Activated CD8-positive, alpha-beta T cell treated with anti-CD3 and anti-CD28 coated beads for 36 hours (primary cell): ENCODE results near the gene MYO16. TPM values are rescaled to one million over a fixed set of nuclear protein-coding genes. Genes with fewer than 3 reads are reported as not detected.

Source experiments
- ATAC-seq: fragments of 200-7000 bp; cut with Tn5 transposase; one replicate; pipeline ENCODE4 v1.10.0; 2021; ENCODE audit warnings: mild to moderate bottlenecking, moderate library complexity
- CTCF ChIA-PET: fragments of 350-600 bp; sonication (Branson Sonifier 250); formaldehyde crosslinking; loops from one replicate; lab custom pipeline; 2021; ENCODE audit warnings: antibody characterized with exemption; lab: Charles Lee
- POLR2A ChIA-PET: fragments of 350-600 bp; sonication (Branson Sonifier 250); formaldehyde crosslinking; loops from one replicate; lab custom pipeline; 2021; ENCODE audit warnings: antibody characterized with exemption; lab: Charles Lee
- DNase-seq: peaks from one replicate; pipeline ENCODE4 v3.0.0-alpha.2; 2020
- H3K27ac Mint-ChIP-seq: one replicate; pipeline ENCODE4 v1.8.0; 2021; ENCODE audit warnings: mild to moderate bottlenecking, mixed read lengths
- H3K27me3 Mint-ChIP-seq: one replicate; pipeline ENCODE4 v1.8.0; 2021; ENCODE audit warnings: mixed read lengths
- H3K36me3 Mint-ChIP-seq: one replicate; pipeline ENCODE4 v1.8.0; 2021; ENCODE audit warnings: low read depth, mixed read lengths
- H3K4me1 Mint-ChIP-seq: one replicate; pipeline ENCODE4 v1.8.0; 2021; ENCODE audit warnings: low read depth, mixed read lengths
- H3K4me3 Mint-ChIP-seq: one replicate; pipeline ENCODE4 v1.8.0; 2021; ENCODE audit warnings: mild to moderate bottlenecking, moderate library complexity, mixed read lengths
- H3K9me3 Mint-ChIP-seq: one replicate; pipeline ENCODE4 v1.8.0; 2021; ENCODE audit warnings: mixed read lengths
- intact Hi-C: fragments of 100-400 bp; cut with micrococcal nuclease; formaldehyde crosslinking; loops from one replicate; pipeline ENCODE4 v1.10.0; 2022
- total RNA-seq, 2 experiments: library from RNA; stranded (reverse); gene quantifications; one replicate each; pipeline ENCODE4 v1.2.3, GENCODE V29; 2021
- TF ChIP-seq, protein P1 (sequence below): fragments of 200-600 bp; IDR thresholded peaks from one replicate; pipeline ENCODE4 v1.8.0; 2022; ENCODE audit warnings: antibody characterized with exemption, mild to moderate bottlenecking

The MYO16 gene
- total RNA-seq, 2 experiments from 2014 or later, result not detected

- Mint-ChIP-seq H3K4me3 (no peak overlapping the region), H3K4me1 (no peaks in the 10 kb centered on the region), H3K27ac (no peak overlapping the region), H3K9me3 (no peaks in the 10 kb centered on the region), H3K27me3 (peaks cover 2% of the 10 kb centered on the region), H3K36me3 (no peaks in the 10 kb centered on the region)
- ATAC-seq (no peak), DNase-seq (no peak)
- intact Hi-C loops, result no loop called here
- POLR2A ChIA-PET, result no interaction called here
- CTCF ChIA-PET, result no interaction called here
- TF ChIP-seq, protein P1, sequence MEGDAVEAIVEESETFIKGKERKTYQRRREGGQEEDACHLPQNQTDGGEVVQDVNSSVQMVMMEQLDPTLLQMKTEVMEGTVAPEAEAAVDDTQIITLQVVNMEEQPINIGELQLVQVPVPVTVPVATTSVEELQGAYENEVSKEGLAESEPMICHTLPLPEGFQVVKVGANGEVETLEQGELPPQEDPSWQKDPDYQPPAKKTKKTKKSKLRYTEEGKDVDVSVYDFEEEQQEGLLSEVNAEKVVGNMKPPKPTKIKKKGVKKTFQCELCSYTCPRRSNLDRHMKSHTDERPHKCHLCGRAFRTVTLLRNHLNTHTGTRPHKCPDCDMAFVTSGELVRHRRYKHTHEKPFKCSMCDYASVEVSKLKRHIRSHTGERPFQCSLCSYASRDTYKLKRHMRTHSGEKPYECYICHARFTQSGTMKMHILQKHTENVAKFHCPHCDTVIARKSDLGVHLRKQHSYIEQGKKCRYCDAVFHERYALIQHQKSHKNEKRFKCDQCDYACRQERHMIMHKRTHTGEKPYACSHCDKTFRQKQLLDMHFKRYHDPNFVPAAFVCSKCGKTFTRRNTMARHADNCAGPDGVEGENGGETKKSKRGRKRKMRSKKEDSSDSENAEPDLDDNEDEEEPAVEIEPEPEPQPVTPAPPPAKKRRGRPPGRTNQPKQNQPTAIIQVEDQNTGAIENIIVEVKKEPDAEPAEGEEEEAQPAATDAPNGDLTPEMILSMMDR, result no peak
Observed at GRCh38 chr13:109114991-109115390, 485.6 kb downstream of the MYO16 start.

DNA sequence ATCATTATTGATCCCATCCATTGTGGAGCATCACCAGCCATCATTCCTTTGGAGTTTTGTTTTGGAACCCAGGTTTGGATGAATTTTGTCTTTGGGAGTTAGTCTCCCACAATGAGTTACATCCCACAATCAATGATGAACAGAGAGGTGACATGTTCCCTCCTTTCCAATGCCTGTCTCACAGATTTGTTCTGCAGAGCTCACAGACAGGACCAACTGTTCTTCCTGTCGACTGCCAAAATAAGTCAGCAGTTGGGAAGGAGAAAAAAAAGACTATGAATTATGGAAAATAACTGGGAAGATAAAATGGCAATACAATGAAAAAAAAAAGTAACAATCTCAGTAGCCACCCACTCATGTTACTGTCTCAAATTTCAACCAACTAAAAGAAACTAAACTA lies 489.1 kb downstream of the MYO16 start:
- DNase-seq (no peak), ATAC-seq (no peak)
- ChIA-PET CTCF (no interaction called here), POLR2A (interaction anchor here (0.9 kb wide), 1 partner anchor 8 kb away, joined by 4 read pairs; no protein-coding TSS in a partner anchor)
- Mint-ChIP-seq H3K27me3 (peaks cover 1% of the 10 kb centered on the region), H3K36me3 (no peaks in the 10 kb centered on the region), H3K9me3 (no peaks in the 10 kb centered on the region), H3K27ac (no peak overlapping the region), H3K4me3 (no peak overlapping the region), H3K4me1 (no peaks in the 10 kb centered on the region)
- TF ChIP-seq, protein P1, result no peak
- intact Hi-C loops, result no loop called here

DNA sequence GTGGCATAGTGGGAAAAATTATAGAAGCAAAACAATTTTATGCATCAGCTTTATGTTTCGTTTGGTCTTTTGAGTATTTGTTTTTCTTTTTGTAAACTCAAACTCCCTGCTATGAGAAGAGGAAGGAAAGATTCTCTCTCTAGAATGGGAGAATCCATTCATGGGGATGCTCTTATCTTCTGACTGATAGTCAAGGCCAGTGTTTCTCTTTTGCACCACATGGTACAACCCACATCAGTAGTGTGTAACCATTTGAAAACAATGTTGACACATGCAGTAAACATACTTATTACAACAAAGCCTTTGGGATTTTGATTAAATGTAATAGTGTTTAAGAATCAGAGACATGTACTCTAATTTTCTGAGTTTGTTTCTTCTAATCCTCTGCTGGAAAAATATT lies 490.5 kb downstream of the MYO16 start:
- TF ChIP-seq, protein P1, result no peak
- H3K9me3 Mint-ChIP-seq, result no peaks in the 10 kb centered on the region
- CTCF ChIA-PET, result no interaction called here

GRCh38 chr13:109121826-109122225 lies 492.4 kb downstream of the MYO16 start:
- intact Hi-C loops, result no loop called here
- no peak for ATAC-seq
- H3K27me3 Mint-ChIP-seq, result no peaks in the 10 kb centered on the region

More for the DNA sequence above, 490.5 kb downstream of the MYO16 start:
- POLR2A ChIA-PET, result no interaction called here
- no peak overlapping the region for H3K4me3 Mint-ChIP-seq
- intact Hi-C loops, result no loop called here
- no peaks in the 10 kb centered on the region for H3K36me3 Mint-ChIP-seq
- no peak overlapping the region for H3K27ac Mint-ChIP-seq
- ATAC-seq (no peak), DNase-seq (no peak)
- no peaks in the 10 kb centered on the region for H3K27me3 Mint-ChIP-seq
- H3K4me1 Mint-ChIP-seq, result no peaks in the 10 kb centered on the region

DNA sequence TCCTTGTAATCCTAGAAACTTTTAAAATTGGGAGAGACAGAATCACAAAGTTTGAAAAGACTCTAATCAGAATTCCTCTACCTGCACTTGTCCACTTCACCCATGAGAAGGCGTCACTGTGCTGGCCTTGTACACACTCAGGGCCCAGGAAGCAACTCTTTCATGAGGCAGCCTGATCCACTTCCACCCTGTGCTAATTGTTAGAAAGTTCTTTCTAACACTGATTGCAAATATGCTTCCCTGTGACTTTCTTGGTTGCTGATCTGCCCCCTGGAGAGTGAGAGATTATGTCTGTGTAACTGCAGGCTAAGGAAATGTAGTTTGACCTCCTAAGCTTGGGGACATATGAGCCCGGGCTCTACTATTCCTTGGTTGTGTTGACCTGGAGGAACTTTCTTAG lies 494.6 kb downstream of the MYO16 start:
- H3K4me3 Mint-ChIP-seq, result no peak overlapping the region
- intact Hi-C loops, result no loop called here
- no peaks in the 10 kb centered on the region for H3K36me3 Mint-ChIP-seq
- H3K27ac Mint-ChIP-seq, result no peak overlapping the region
- ChIA-PET CTCF (no interaction called here), POLR2A (no interaction called here)
- TF ChIP-seq, protein P1, result no peak
- no peak for ATAC-seq
- H3K4me1 Mint-ChIP-seq, result no peaks in the 10 kb centered on the region
- H3K27me3 Mint-ChIP-seq, result peaks cover 1% of the 10 kb centered on the region
- H3K9me3 Mint-ChIP-seq, result no peaks in the 10 kb centered on the region
- DNase-seq, result no peak

More at GRCh38 chr13:109121826-109122225, 492.4 kb downstream of the MYO16 start:
- H3K36me3 Mint-ChIP-seq, result no peaks in the 10 kb centered on the region
- H3K27ac Mint-ChIP-seq, result no peak overlapping the region
- no peaks in the 10 kb centered on the region for H3K4me1 Mint-ChIP-seq
- H3K9me3 Mint-ChIP-seq, result no peaks in the 10 kb centered on the region
- ChIA-PET POLR2A (no interaction called here), CTCF (no interaction called here)
- DNase-seq, result no peak
- no peak overlapping the region for H3K4me3 Mint-ChIP-seq
- TF ChIP-seq, protein P1, result no peak
